8988T (cell line): ENCODE measurements around the gene CASZ1.

Experiments used
- DNase-seq: peaks from one replicate; pipeline ENCODE4 v3.0.0; 2011

The CASZ1 gene

DNA sequence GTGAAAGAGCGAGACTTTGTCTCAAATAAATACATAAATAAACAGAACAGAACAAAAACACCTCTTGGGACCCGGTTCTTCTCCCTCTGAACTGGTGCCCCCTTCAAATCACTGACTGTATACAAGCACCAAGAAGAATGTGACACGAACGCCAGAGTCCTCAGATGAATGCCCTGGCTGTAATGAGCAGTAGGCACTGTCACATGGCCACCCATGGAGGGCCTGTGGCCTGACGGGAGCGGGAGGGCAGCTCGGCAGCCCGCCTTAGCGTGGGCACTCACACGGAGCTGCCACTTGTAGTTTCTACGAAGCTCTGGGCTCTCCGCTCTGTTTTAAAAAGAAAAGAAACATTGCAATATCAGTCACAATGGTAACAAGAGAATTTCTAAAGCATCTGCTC, 175.7 kb downstream of the CASZ1 start:
- no peak for DNase-seq

DNA sequence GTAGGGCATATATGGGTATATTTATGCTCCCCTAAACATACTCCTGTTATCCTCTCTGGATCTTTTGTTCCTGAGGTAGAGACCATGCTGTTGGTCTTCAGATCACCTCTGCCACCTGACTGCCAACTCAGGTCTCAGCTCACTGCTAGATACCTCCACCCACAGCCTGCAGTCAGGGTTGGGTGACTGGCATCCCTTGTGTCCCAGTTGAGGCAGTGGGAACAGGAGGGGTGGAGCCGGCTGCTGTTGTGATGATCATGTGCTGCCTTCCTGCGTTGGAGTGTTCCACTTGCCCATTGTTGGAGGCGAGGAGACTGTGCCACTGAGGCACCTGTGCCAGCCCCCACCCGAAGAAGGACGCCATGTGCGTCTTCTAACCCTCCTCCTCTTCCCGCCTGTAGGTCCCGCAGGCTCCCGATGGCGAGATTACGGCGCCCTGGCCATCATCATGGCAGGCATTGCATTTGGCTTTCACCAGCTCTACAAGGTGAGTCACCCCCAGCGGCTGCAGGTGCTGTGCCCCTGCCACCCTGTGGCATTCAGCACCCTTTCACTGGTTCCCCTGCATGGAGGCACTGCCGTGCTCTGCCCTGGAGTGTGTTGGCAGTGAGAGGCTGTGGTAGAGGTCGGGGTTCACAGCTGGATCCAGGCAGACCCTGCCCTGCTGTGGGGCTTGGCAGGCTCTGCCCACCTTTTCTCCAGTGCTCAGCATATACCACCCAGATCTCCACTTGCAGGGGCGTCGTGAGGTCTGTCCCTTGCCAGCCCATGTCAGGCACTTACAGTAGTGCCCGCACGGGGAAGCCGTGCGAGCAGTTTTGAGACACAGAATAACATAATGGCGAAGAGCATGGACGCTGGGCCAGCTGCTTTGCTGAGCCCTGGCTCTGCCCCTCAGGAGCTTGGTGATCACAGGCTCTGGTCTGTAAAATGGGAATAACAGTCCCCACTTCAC, 178.2 kb downstream of the CASZ1 start:
- no peak for DNase-seq

DNA sequence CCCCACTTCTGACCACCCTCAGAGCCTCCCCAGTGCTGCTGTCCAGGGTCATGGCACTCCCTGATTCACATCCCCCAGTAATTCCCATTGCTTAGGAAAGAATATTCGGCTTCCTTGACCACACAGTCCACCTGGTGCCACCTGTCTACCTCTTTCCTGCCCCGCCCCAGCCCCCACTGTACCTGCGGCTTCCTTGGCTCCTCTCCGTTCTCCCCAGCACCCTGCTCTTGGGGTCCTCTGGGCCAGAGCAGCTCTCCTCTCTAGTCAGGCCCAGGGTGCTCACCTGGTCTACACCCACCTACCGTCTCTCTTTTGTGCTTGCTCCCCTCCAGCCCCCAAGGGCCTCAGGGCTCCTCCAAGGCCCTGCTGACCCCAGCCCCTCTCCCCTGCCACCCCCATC, 179.1 kb downstream of the CASZ1 start:
- no peak for DNase-seq

DNA sequence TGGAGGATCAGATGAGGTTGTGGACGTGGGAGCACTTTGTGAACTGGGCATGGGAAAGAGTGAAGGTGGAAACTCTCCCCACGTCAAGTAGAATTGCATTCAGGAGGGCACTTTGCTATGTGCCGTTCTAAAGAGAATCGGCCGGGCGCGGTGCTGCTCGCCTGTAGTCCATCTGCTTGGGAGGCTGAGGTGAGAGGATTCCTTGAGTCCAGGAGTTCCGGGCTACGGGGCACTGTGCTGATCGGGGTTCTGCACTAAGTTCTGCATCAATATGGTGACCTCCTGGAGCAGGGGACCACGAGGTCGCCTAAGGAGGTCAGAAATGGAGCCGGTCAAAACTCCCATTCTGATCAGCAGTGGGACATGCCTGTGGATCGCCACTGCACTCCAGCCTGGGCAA, 179.8 kb downstream of the CASZ1 start:
- DNase-seq = no peak

DNA sequence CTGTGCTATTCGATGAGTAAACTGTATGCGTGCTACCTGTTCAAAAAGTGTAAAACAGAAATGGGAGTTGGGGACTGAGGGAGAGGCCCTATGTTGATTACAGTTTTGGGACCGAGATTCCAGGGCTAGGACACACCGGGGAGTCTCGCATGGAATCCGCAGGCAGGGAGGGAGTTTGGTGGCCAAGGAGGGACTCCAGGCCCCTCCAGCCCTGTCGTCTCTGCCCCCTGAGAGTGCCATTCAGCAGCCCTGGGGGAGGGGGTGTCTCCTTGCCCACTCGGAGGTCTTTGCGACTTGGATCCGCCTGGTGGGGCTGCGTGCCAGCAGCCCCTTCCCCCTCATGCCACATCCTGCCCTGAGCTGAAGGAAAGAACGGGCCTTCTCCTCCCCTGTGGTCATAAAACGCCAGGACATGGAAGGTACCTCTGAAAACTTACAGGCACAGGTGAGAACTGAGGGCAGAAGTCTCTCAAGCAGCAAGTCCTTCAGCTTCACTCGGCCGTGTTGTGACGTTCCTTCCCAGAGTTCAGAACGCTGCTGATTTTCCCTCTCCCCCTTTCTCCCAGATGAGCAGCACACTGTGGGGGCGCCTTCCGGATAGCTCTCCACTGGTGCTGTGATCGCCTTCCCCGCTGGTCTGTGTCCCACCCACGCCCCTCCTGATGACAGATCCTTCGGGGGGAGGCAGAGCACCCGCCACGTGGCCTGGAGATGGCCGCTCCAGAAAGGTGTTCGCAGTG, 180.3 kb downstream of the CASZ1 start:
- DNase-seq = no peak

DNA sequence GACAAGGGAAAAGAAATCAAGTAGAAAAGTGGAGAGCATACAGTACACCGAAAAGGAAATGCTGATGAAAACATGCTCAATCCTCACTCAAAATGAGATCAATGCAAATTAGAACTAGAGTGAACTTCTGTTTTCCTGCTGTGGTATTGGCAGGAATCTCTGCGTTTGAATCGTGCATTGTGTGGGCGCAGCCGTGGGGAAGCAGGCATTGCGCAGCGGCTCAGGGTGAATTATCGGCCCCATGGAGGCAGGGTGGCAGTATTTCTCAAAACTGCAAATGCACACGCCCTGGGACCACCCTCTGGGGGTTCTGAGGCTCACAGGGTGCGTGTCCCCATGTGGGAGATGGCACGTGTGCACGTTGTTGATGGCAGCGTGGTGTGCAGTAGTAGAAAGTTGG, 181.1 kb downstream of the CASZ1 start:
- DNase-seq = no peak

DNA sequence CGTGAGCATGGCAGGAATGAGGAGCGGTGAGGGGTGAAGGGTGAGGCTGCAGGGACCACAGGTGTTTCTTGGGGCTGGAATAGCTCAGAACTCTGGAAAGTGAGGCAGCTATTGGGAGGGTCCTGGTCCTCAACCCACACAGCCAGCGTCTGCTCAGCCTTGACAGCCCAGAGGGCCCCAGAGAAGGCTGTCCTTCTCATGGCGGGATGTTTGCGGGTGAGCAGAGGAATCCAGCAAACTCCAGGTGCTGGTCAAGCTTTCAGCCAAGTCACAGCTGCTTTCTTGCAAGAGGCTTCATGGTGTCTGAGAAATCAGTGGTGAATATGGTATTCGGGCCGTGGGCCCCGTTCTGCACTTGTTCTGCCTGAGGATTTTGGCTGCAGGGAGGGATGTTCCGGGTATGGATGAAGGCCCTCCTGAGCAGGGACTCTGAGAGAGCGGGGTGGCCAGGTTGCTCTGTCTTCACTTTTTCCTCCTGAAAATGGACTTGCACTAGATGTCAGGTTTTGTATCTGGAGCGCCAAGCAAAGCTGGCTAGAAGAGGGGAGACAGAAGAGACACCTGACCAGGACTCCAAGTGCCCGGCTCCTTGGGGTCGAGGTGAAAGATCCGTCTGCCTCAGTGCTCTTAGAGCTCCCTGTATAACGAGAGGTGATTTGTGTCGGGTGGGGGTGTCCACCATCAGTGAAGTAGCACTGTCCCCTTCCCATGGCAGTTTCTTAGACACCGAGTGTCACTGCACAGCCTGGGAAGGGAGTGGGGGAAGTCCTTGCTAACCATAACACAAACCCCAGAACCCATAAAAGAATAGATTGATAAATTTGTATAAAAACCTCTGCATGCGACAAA, 181.8 kb downstream of the CASZ1 start:
- no peak for DNase-seq

DNA sequence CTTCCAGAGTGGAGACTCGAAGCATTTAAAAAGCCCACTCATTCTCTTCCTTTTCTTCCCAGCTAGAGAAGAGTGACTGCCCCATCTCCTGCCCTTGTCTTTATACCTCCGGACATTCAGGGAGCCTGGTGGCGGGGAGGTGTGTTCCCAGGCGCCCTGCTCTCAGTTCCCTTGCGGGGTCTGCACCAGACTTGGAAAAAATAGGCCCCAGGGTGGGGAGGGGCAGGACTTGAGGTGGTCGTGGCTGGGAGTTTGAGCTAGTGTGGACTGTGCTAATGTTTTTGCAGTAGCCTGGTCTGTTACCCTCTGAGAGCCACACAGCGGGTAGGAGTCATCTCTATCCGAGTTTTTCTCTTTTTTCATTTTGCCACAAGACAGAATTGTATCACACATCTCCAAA, 182.6 kb downstream of the CASZ1 start:
- DNase-seq = no peak

DNA sequence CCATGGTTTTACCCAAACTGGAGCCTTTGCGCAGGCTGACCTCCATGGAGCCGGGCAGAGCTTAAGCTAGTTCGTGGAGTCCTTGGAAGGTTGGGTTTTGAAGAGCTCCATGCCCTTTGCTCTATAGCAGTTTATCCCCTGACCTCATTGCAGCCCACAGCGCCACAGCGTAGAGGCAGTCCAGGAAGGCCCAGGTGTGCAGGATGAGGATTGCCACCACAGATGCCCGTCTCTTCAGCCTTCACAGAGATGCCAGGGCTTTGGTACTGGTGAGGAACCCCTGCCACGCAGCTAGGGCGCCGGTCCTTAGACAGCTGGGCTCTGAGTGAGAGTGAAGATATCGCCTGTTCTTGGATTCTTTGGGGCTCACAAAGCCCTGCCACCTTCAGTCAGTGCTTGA, 183.1 kb downstream of the CASZ1 start:
- DNase-seq = no peak

DNA sequence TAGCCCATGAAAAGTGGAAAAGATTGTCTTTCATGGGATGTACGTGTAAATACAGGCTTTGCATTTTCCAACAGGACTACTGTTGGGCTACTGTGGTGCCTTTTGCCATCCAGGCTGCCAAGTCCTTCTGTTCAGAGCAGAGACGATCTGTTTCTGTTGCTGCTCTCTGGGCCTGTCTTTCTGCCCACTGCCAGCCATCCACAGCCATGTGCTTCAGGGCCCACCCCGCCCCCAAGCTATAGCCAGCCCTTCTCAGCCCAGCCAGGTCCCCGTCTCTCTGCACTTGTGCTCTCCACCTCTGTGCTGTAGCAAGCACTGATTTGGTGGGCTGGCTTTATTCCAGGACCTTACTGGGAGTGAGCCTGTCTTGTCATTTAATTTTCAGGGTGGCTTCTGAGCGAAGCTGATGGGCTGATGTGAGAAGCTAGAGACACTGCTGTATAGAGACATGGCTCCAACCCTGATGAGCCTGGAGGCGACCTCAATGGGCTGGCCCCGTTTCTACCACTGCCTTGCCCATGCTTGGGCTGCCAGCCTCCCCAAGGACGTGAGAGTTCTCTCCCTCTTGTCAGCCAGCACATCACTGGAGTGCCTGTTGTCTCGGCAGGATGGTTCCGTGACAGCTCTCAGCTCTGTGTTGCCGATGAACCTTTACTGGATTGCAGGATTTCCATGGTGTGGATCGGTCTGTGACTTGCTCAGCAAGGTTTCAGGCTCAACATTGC, 183.8 kb downstream of the CASZ1 start:
- no peak for DNase-seq

DNA sequence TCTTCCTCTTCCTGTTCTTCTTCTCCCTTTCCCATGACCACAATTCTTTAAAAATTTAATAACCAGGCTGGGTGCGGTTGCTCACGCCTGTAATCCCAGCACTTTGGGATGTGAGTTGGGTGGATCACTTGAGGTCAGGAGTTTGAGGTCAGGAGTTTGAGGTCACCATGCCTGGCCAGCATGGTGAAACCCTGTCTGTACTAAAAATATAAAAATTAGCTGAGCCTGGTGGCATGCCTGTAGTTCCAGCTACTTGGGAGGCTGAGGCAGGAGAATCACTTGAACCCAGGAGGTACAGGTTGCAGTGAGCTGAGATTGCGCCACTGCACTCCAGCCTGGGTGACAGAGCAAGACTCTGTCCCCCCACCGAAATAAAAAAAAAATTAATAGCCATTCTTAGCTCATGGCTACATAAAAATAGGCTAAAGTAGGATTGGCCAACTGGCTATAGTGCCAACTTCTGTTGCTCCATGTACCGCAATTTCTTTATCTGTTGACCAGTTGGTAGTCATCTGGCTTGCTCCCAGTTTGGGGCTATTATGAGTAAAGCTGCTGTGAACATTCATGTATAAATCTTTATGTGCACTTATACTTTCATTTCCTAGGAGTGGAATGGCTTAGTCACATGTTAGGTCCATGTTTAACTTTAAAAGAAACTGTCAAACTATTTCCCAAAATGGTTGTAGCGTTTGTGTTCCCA, 185.4 kb downstream of the CASZ1 start:
- DNase-seq = no peak

DNA sequence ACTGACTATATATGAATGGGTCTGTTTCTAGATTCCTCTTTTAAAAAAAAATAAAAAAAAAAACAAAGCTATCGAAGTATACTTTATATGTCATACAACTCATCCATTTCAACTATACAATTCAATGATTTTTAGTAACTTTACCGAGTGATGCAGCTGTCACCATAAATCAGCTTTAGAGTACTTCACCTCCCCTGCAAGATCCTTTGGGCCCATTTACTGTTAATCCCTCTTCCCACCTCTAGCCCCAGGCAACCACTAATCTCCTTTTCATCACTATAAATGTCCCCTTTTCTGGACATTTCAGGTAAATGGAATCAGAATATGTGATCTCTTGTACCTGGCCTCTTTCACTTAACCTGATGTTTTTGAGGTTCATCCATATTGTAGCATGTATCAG, 187.8 kb downstream of the CASZ1 start:
- DNase-seq = no peak

DNA sequence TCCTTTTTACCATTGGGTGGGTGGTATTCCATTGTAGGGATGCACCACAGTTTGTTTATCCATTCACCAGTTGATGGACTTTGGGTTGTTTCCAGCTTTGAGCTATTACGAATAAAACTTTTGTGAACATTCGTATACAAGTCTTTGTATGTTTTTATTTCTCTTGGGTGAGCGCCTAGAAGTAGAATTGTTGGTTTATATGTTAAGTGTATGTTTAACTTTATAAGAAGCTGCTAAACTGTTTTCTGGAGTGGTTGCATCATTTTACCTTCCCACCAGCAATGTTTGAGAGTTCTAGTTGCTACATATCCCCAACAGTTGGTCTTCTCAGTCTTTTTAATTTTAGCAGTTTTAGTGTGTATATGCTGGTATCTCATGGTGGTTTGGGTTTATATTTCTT, 189.2 kb downstream of the CASZ1 start:
- DNase-seq = no peak

DNA sequence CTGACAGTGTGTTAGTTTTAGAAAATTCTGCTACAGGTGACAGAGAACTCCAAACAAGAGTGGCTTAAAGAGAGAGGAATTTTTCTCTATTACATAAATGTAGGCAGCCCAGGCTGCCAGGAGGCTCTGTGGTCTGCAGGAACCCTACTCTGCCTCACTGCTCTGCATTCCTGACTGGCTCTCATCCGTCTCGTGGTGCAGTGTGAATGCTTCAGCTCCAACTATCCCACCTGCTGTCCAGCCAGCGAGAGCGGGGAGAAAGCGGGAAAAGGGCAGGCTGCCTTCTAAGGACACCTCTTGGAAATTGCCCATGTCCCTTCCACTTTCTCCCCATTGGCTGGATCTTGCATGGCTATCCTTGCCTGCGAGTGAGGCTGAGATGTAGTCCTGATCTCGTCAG, 190.4 kb downstream of the CASZ1 start:
- DNase-seq = no peak

DNA sequence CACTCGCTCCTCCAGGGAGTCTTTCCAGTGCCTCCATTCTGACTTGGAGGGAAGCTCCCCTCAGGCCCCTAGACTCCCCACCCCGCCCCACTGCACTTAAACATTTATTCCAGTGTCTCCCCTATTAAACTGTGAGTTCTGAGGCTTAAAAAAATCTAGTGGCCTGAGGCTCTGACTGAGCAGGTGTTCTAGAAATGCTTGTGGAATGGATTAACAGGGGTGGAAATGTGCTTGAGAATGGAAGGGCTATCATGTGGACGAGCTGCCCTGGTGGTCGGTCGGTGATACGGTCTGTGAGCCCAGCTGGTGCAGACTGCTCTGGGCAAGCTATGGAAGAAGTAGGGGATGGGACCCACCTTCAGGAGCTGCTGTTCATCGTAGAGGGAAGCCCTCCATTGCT, 191.5 kb downstream of the CASZ1 start:
- no peak for DNase-seq

DNA sequence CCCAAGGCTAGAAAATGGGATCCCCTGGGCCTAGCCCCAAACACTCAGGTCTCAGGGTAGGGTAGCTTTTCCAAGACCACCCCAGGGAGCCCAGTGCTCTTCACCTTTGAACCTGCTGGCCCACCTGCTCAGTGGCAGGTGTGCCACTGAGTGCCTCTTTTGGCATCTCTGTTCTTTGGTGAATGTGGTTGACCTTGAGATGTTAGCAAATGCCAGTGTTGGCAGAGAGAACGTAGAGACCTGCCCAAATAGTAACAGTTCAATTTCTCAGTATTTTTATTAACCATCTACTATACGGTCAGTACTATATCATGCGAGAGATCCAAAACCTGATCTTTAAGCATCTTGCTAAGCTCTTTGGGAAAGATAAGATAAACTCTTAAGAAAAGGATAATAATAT, 193.5 kb downstream of the CASZ1 start:
- no peak for DNase-seq

DNA sequence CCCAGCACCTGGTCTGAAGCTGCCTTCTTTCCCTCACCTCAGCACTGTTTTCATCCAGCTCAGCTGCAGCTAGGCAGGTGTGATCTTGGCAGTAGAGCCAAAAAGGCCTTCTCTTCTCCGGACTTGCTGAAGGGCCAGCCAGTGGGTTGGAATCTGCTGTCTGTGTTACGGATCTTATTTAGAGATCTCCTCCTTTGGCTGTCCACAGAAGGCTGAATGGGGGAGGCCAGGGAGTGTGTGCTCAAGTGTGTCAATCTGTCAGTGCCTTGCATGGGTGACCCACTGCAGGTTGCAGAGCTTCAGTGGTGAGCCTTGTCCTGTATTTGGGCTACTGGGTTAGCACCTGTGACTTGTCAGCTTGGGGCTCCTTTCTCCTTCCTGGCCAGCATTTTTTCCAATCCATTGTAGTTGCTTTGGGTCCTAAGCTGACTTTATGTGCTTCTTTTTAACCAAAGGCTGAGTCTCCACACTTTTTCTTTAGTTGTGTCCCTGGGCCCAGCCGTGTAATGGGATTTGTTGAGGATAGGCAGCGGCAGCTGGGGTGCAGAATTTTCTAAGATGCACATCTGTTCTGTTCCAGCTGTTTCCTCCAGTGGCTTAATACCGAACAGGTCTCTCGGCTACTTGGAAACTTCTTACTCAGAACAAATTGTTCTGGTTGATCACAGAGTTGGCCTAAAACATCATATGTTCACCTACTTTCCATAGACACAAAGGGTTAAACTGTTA, 194.9 kb downstream of the CASZ1 start:
- no peak for DNase-seq

DNA sequence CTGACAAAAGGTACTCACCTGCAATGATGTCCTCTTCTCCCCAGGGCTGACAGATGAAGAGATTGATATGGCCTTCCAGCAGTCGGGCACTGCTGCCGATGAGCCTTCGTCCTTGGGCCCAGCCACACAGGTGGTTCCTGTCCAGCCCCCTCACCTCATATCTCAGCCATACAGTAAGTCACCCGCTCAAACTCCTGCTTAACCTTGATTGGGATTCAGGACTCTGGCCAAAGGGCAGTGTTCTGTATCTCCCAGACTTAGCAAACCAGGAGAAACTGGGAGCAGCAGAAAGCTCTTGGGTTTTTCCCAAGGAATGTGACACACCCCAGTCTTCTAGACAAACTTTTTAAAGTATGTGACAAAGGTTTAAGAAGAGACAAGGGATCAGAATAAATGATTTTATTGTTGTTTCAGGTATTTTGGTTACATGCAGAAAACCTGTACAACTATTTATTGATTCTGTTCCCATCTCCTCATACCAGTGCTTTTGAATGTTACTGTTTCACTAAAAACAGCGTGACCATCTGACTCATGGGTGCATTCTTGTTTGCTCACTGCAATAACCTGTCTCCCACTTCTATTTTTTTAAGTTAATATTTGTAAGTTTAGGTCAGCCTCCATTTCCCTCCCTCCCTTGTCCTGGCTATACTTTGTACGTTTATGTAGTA, 197.1 kb downstream of the CASZ1 start:
- DNase-seq = no peak

DNA sequence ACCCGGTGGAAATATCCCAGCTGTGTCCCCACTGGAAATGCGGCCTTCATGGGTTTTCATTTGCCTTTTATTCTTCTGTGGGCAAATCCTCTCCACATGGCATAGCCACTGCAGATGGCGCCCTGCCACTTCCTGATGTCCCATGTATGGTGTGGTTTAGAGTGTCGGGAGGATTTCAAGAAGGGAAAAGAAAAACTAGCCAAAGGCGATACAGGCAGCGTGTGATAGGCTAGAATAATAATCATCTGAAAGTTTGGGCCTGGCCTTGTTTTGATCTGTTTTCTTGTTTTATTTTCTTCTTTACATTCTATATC, 198.1 kb downstream of the CASZ1 start:
- no peak for DNase-seq

DNA sequence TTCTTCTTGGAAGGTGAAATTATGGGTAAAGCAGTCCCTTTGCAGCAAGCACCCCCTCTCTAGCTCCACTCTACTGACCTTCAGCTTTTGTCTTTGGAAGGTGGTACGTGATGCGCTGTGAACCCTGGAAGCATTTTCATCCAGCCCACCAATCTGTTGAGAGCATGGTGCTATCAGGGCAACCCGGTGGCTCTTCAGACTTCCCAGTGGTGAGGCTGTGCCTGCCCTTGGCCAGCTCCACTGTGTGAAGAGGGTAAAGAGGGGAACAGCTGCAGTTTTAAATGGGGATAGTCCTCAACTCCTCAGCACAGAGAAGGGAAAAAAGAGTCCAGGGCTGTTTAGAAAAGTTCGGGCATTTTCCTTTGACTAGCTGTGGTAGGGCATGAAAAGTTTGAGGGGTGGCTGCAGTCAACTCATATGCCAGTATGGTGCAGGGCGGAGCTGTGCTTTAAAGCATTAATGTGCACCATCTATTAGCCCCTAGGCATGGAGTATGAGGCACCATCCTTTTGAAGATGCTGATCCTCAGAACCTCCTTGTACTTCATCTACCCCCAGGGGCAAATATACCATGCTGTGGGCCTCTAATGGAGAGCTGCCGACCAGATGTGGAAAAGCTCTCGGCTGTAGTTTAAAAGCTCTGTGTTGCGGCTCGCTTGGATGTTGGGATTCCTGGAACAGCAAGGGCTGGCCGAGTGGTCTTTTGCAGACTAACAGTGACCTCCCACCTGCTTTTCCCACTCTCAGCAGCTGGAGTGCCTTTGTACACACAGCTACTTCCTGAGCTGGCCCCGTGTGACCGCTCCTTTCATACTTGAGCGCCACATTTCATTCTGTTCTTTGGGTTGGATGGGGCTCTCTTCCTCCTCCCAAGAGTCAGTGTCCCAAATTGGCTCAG, 198.7 kb downstream of the CASZ1 start:
- DNase-seq = no peak
